Transverse colon (tissue), 3 donors: ENCODE measurements around the gene FOXD4.
"Not testable (repeated sequence)": the region's sequence is repeated elsewhere in the genome, so short reads cannot be mapped to it uniquely, and the experiment has no call there.

Source experiments
- CTCF ChIP-seq, 5 experiments: fragments of 200-600 bp in 3 of 5; fragments of 450-650 bp in 2 of 5; sonication (generic) in 3 of 5; IDR thresholded peaks; 1 replicate in 2 of 5; 2 replicates in 3 of 5; pipeline ENCODE4 v1.5.1; 2016 to 2017; ENCODE audit warnings: antibody characterized with exemption in 5 of 5, inconsistent platforms in 3 of 5, mild to moderate bottlenecking in 2 of 5, moderate library complexity in 1 of 5
- EP300 ChIP-seq: sonication (generic); formaldehyde crosslinking; IDR thresholded peaks from one replicate; pipeline ENCODE4 v1.6.1; 2017; ENCODE audit warnings: antibody characterized with exemption, low read depth
- POLR2A ChIP-seq: fragments of 450-650 bp; IDR thresholded peaks from one replicate; pipeline ENCODE4 v1.6.1; 2016; ENCODE audit warnings: antibody characterized with exemption, mild to moderate bottlenecking, moderate library complexity

GRCh38 chr9:87860-88259, 30.4 kb downstream of the FOXD4 start:
- not testable (repeated sequence) for TF ChIP-seq CTCF (IDR thresholded peaks at IDR 0.05); EP300; POLR2A
